Activated T-helper 17 cell treated with anti-CD3 and anti-CD28 coated beads, Interleukin-2, amount 50 U/mL, for 72 hours (primary cell): Measurements from ENCODE around the gene RANBP9. TPM values are rescaled to one million over a fixed set of nuclear protein-coding genes. Genes with fewer than 3 reads are reported as not detected.

Source experiments
- ATAC-seq: fragments of 150-1000 bp; cut with Tn5 transposase; replicated peaks from 2 replicates; pipeline ENCODE4 v1.10.0; 2021; ENCODE audit warnings: mild to moderate bottlenecking, moderate library complexity
- H3K27ac Mint-ChIP-seq: one replicate; pipeline ENCODE4 v1.8.0; 2022; ENCODE audit warnings: mixed read lengths
- H3K27me3 Mint-ChIP-seq: one replicate; pipeline ENCODE4 v1.8.0; 2022; ENCODE audit warnings: mixed read lengths
- H3K36me3 Mint-ChIP-seq: one replicate; pipeline ENCODE4 v1.8.0; 2022; ENCODE audit warnings: low read depth, mild to moderate bottlenecking, mixed read lengths
- H3K4me1 Mint-ChIP-seq: one replicate; pipeline ENCODE4 v1.8.0; 2022; ENCODE audit warnings: mixed read lengths
- H3K4me3 Mint-ChIP-seq: one replicate; pipeline ENCODE4 v1.8.0; 2022; ENCODE audit warnings: mild to moderate bottlenecking, mixed read lengths
- H3K9me3 Mint-ChIP-seq: one replicate; pipeline ENCODE4 v1.8.0; 2022; ENCODE audit warnings: mixed read lengths
- total RNA-seq, 2 donors: library from RNA; stranded (reverse); gene quantifications; one replicate each; pipeline ENCODE4 v1.2.3, GENCODE V29; 2022

The RANBP9 gene
- total RNA-seq, 2 donors from 2014 or later: 57.3 to 68.2 TPM

GRCh38 chr6:13633343-13633742, 78.3 kb downstream of the RANBP9 start:
- Mint-ChIP-seq H3K36me3 (peaks cover 92% of the 10 kb centered on the region), H3K9me3 (no peaks in the 10 kb centered on the region), H3K4me3 (no peak overlapping the region), H3K27me3 (no peaks in the 10 kb centered on the region), H3K4me1 (peaks cover 35% of the 10 kb centered on the region), H3K27ac (no peak overlapping the region)
- ATAC-seq: no peak

DNA sequence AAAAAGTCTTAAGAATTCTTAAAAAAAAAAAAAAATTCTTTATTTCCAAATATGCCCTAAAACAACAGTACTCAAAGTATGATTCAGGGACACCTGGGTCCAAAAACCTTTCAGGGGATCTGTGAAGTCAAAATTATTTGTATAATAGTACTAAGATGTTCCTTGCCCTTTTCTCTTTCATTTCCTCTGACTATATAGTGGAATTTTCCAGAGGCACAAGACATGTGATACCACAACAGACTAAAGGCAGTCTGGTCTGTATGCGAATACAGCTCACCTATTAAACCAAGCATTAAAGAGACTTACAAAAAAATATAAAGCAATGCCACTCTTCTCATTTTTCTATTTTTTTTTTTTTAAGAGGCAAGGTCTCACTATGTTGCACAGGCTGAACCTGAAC, 81.1 kb downstream of the RANBP9 start:
- ATAC-seq: peak; percentile 68
- H3K27me3 Mint-ChIP-seq: no peaks in the 10 kb centered on the region
- H3K4me3 Mint-ChIP-seq: peak overlapping the region; percentile 64
- no peaks in the 10 kb centered on the region for H3K9me3 Mint-ChIP-seq
- peak overlapping the region; percentile 94 for H3K27ac Mint-ChIP-seq
- peaks cover 14% of the 10 kb centered on the region for H3K4me1 Mint-ChIP-seq
- peaks cover 93% of the 10 kb centered on the region for H3K36me3 Mint-ChIP-seq

- Mint-ChIP-seq H3K9me3 (no peaks in the 10 kb centered on the region), H3K4me1 (peaks cover 19% of the 10 kb centered on the region), H3K27me3 (no peaks in the 10 kb centered on the region), H3K4me3 (peak overlapping the region; percentile 64), H3K27ac (peak overlapping the region; percentile 94), H3K36me3 (peaks cover 93% of the 10 kb centered on the region)
- no peak for ATAC-seq
Observed at GRCh38 chr6:13629459-13630116, 82.0 kb downstream of the RANBP9 start.

GRCh38 chr6:13624871-13625288, 86.8 kb downstream of the RANBP9 start:
- no peak overlapping the region for H3K27ac Mint-ChIP-seq

GRCh38 chr6:13617066-13617465, 94.6 kb downstream of the RANBP9 start:
- Mint-ChIP-seq H3K27me3 (no peaks in the 10 kb centered on the region), H3K36me3 (peaks cover 80% of the 10 kb centered on the region), H3K4me3 (peak overlapping the region; percentile 99), H3K27ac (peak overlapping the region; percentile 97), H3K9me3 (no peaks in the 10 kb centered on the region), H3K4me1 (peaks cover 23% of the 10 kb centered on the region)
- ATAC-seq: no peak

More at GRCh38 chr6:13624871-13625288, 86.8 kb downstream of the RANBP9 start:
- peak; percentile 59 for ATAC-seq
- H3K9me3 Mint-ChIP-seq: no peaks in the 10 kb centered on the region
- H3K36me3 Mint-ChIP-seq: peaks cover 100% of the 10 kb centered on the region
- no peak overlapping the region for H3K4me3 Mint-ChIP-seq
- H3K27me3 Mint-ChIP-seq: no peaks in the 10 kb centered on the region
- H3K4me1 Mint-ChIP-seq: peaks cover 11% of the 10 kb centered on the region

DNA sequence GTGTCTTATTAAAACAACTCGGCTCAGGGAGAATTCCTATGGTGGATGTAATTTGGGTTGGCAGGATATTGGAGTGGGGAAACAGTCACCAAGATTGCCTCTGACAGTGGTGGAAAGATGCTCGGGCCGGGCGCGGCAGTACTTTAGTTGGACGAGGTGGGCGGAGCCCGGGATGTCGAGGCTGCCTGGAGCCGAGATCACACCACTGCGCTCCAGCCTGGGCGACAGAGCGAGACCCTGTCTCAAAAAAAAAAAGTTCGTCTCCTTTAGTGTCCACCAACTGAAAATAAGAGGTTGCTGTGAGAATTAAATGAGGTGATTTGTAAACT, 95.9 kb downstream of the RANBP9 start:
- peaks cover 67% of the 10 kb centered on the region for H3K36me3 Mint-ChIP-seq
- H3K27me3 Mint-ChIP-seq: no peaks in the 10 kb centered on the region
- H3K4me1 Mint-ChIP-seq: peaks cover 30% of the 10 kb centered on the region
- peak overlapping the region; percentile 99 for H3K4me3 Mint-ChIP-seq
- ATAC-seq: peak; percentile 53
- H3K27ac Mint-ChIP-seq: peak overlapping the region; percentile 97
- H3K9me3 Mint-ChIP-seq: no peaks in the 10 kb centered on the region

DNA sequence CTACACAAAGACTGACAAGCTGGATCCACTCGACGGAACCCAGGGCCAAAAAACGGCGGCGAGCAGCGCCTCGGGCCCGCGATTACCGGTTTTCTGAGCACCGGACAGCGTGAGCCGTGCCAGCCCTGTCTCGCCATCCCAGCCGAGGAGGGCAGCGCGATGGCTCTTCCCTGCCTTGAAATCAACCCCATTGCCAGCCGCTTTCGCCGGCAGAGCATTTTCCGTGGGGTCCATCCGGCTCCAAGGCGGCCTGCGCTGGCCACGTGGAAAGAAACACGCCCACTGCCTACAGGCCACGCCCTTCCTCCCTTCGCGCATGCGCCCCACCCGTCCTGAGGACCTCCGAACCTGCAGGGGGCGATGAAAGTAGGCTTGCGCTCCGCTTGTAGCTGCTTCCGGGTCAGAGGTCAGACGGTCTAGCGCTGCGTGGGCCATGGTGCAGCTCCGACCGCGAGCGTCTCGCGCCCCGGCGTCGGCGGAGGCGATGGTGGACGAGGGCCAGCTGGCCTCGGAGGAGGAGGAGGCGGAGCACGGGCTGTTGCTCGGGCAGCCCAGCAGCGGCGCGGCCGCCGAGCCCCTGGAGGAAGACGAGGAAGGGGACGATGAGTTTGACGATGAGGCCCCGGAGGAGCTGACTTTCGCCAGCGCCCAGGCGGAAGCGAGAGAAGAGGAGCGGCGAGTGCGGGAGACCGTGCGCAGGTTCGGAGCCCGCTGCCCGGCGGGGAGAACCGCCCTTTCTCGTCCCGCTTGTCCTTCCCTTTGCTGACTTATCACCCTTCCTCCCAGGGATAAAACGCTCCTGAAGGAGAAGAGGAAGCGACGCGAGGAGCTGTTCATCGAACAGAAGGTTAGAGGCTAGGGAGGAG, 96.5 kb downstream of the RANBP9 start, which contains the start of gene NOL7:
Gene NOL7 (plus strand): TSS at position 410 of the 866 bp plus-strand sequence. CDS start 24 bp downstream, at position 434.
- peak; percentile 92 for ATAC-seq
- Mint-ChIP-seq H3K27ac (peak within 1 kb of the TSS; percentile 97), H3K36me3 (peaks cover 61% of the 10 kb centered on the region), H3K4me3 (peak within 1 kb of the TSS; percentile 99), H3K27me3 (no peaks in the 10 kb centered on the region), H3K4me1 (peaks cover 30% of the 10 kb centered on the region), H3K9me3 (no peaks in the 10 kb centered on the region)

DNA sequence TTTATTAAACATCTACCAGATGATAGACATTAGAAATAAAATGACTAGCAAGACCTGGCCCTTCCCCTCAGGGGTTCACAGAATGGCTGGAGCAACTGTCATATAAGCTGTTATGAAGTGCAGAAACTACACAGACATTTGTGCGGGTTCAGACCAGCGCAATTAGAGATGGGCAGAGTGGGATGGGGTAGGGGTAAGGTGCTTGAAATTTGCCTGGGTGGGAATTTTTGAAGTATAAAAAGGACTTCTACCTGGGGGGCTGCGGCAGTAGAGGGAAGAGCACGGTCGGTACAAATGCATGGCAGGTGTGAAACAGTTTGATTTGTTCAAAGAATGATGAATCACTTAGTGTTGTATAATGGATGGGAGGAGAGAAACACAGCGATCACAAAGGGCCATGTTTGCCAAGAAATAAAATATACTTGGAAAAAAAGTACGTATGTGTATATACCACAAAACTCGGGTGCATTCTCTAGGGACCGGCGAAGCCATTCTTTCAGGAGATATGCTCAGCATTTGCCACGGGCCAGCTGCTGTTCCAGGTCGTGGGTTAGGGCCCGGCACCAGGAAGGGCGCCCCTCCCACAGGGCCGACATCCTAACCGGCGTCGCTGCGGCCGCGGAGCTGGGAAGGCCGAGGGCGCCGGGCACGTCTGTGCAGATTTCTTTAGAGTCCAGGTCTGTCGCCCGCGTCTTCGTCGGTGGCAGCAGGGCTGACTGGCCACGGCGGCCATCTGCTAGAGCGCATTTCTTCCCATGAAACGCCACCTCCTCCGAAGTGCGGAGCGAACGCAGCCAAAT, 97.3 kb downstream of the RANBP9 start:
- ATAC-seq: peak; percentile 34
- Mint-ChIP-seq H3K36me3 (peaks cover 52% of the 10 kb centered on the region), H3K27me3 (no peaks in the 10 kb centered on the region), H3K9me3 (no peaks in the 10 kb centered on the region), H3K27ac (peak overlapping the region; percentile 97), H3K4me1 (peaks cover 30% of the 10 kb centered on the region), H3K4me3 (peak overlapping the region; percentile 99)

DNA sequence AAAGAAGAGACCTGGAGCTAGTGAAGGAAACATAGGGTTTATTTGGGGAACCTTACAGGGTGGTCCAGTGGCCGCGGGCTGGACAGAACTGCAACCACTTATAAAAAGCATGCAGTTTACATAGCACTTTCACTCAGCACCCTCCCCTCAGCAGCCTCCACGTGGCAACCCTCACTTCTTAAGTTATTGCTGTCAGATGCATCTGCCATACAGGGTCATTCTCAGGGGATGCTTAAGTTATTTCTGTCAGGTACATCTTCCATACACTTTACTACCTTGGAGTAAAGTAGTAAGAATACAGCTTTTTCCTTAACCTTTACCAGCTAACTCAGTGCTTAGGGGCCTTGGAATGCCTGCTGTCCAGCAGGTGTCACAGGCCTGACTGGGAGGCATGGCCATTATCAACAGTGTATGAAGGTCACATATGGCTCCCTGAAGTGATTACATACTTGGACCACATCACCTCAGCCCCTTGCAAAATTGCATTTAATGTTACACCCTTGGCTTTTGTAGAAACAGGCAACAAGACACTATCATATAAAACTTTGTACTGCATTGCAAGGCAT, 98.5 kb downstream of the RANBP9 start:
- Mint-ChIP-seq H3K4me1 (peaks cover 30% of the 10 kb centered on the region), H3K27me3 (no peaks in the 10 kb centered on the region), H3K36me3 (peaks cover 40% of the 10 kb centered on the region), H3K27ac (no peak overlapping the region), H3K4me3 (peak overlapping the region; percentile 99), H3K9me3 (no peaks in the 10 kb centered on the region)
- ATAC-seq: no peak

- Mint-ChIP-seq H3K4me3 (peak overlapping the region; percentile 77), H3K4me1 (peaks cover 21% of the 10 kb centered on the region), H3K36me3 (peaks cover 26% of the 10 kb centered on the region), H3K27ac (peak overlapping the region; percentile 85), H3K9me3 (no peaks in the 10 kb centered on the region), H3K27me3 (no peaks in the 10 kb centered on the region)
- ATAC-seq: no peak
Observed at GRCh38 chr6:13611715-13612114, 99.9 kb downstream of the RANBP9 start.

GRCh38 chr6:13605634-13606033, 106.0 kb downstream of the RANBP9 start:
- Mint-ChIP-seq H3K9me3 (no peaks in the 10 kb centered on the region), H3K27ac (peak overlapping the region; percentile 28), H3K4me3 (no peak overlapping the region), H3K4me1 (no peaks in the 10 kb centered on the region), H3K36me3 (peaks cover 36% of the 10 kb centered on the region), H3K27me3 (no peaks in the 10 kb centered on the region)
- ATAC-seq: no peak

- no peak overlapping the region for H3K4me3 Mint-ChIP-seq
- no peak overlapping the region for H3K27ac Mint-ChIP-seq
- no peak for ATAC-seq
- no peaks in the 10 kb centered on the region for H3K9me3 Mint-ChIP-seq
- H3K27me3 Mint-ChIP-seq: no peaks in the 10 kb centered on the region
- H3K36me3 Mint-ChIP-seq: peaks cover 44% of the 10 kb centered on the region
- no peaks in the 10 kb centered on the region for H3K4me1 Mint-ChIP-seq
Observed at GRCh38 chr6:13604546-13605416, 106.9 kb downstream of the RANBP9 start.

GRCh38 chr6:13604135-13604534, 107.5 kb downstream of the RANBP9 start:
- no peaks in the 10 kb centered on the region for H3K9me3 Mint-ChIP-seq
- H3K27ac Mint-ChIP-seq: no peak overlapping the region
- no peaks in the 10 kb centered on the region for H3K4me1 Mint-ChIP-seq
- H3K4me3 Mint-ChIP-seq: no peak overlapping the region
- H3K36me3 Mint-ChIP-seq: peaks cover 50% of the 10 kb centered on the region
- ATAC-seq: no peak
- no peaks in the 10 kb centered on the region for H3K27me3 Mint-ChIP-seq
